Neural cell (in vitro differentiated cells): ENCODE data around the gene GPR150. TPM values are rescaled to one million over a fixed set of nuclear protein-coding genes. Genes with fewer than 3 reads are reported as not detected.

Experiments
- H2AFZ ChIP-seq: fragments of 200-600, 300-800 bp; sonication (generic), shearing (Covaris generic); 2 replicates; pipeline ENCODE4 v1.6.0; 2014; ENCODE audit warnings: low read depth, mild to moderate bottlenecking, antibody characterized with exemption, low read length, moderate library complexity
- H3F3A ChIP-seq: fragments of 200-600 bp; shearing (Covaris generic); 2 replicates; pipeline ENCODE4 v1.6.1; 2016; ENCODE audit warnings: mild to moderate bottlenecking, moderate library complexity, mixed read lengths, antibody characterized with exemption, low read length; ENCODE audit not compliant: insufficient read depth, poor library complexity, severe bottlenecking
- H3K27ac ChIP-seq: fragments of 200-600, 300-800 bp; sonication (generic), shearing (Covaris generic); 2 replicates; pipeline ENCODE4 v1.5.1; 2014; ENCODE audit warnings: mild to moderate bottlenecking, low read length, moderate library complexity
- H3K27me3 ChIP-seq: fragments of 300-800, 200-600 bp; sonication (generic), shearing (Covaris generic); 2 replicates; pipeline ENCODE4 v1.6.0; 2014; ENCODE audit warnings: mild to moderate bottlenecking, low read depth, low read length, moderate library complexity; ENCODE audit not compliant: insufficient read depth
- H3K36me3 ChIP-seq: fragments of 300-800, 200-600 bp; sonication (generic), shearing (Covaris generic); 2 replicates; pipeline ENCODE4 v1.5.1; 2014; ENCODE audit warnings: mild to moderate bottlenecking, antibody characterized with exemption, low read length, moderate library complexity; ENCODE audit not compliant: insufficient read depth
- H3K4me2 ChIP-seq: fragments of 300-800, 200-600 bp; sonication (generic), shearing (Covaris generic); 2 replicates; pipeline ENCODE4 v1.6.0; 2014; ENCODE audit warnings: mild to moderate bottlenecking, low read length
- H3K4me3 ChIP-seq: fragments of 300-800, 200-600 bp; sonication (generic), shearing (Covaris generic); 2 replicates; pipeline ENCODE4 v1.5.1; 2014; ENCODE audit warnings: mild to moderate bottlenecking, low read length, moderate library complexity
- H3K79me2 ChIP-seq: fragments of 200-600 bp; shearing (Covaris generic); replicated peaks from 2 replicates; pipeline ENCODE4 v1.6.0; 2014; ENCODE audit warnings: mild to moderate bottlenecking, low read length, moderate library complexity; ENCODE audit not compliant: insufficient read depth
- H3K9ac ChIP-seq: fragments of 300-800, 200-600 bp; sonication (generic), shearing (Covaris generic); 2 replicates; pipeline ENCODE4 v1.6.1; 2016; ENCODE audit warnings: mild to moderate bottlenecking, low read length, mixed read lengths
- H3K9me2 ChIP-seq: fragments of 200-600 bp; shearing (Covaris generic); 2 replicates; pipeline ENCODE4 v1.6.1; 2016; ENCODE audit warnings: mild to moderate bottlenecking, low read length, mixed read lengths; ENCODE audit not compliant: insufficient read depth
- H3K9me3 ChIP-seq: fragments of 200-600, 300-800 bp; sonication (generic), shearing (Covaris generic); 2 replicates; pipeline ENCODE4 v1.6.1; 2016; ENCODE audit warnings: mild to moderate bottlenecking, mixed run types, low read length, moderate library complexity, mixed read lengths
- H4K20me1 ChIP-seq: fragments of 200-600 bp; shearing (Covaris generic); 2 replicates; pipeline ENCODE4 v1.6.1; 2016; ENCODE audit warnings: mild to moderate bottlenecking, mixed run types; ENCODE audit not compliant: insufficient read depth
- CTCF ChIP-seq: fragments of 450-650 bp; IDR thresholded peaks from 2 replicates; pipeline ENCODE4 v1.5.1; 2014; ENCODE audit warnings: antibody characterized with exemption, mild to moderate bottlenecking, moderate library complexity; ENCODE audit not compliant: poor library complexity, severe bottlenecking
- EP300 ChIP-seq: fragments of 450-650 bp; conservative IDR thresholded peaks from 2 replicates; pipeline ENCODE4 v1.6.1; 2014; ENCODE audit warnings: antibody characterized with exemption, mild to moderate bottlenecking, moderate library complexity; ENCODE audit not compliant: poor library complexity, severe bottlenecking
- EZH2 ChIP-seq: fragments of 200-600, 300-800 bp; shearing (Covaris generic), sonication (generic); IDR thresholded peaks from 2 replicates; pipeline ENCODE4 v1.6.1; 2014; ENCODE audit warnings: antibody characterized with exemption, low read length, borderline replicate concordance, mild to moderate bottlenecking; ENCODE audit not compliant: insufficient read depth, poor library complexity, severe bottlenecking
- MXI1 ChIP-seq: fragments of 450-650 bp; conservative IDR thresholded peaks from 2 replicates; pipeline ENCODE4 v1.6.1; 2014; ENCODE audit warnings: antibody characterized with exemption, mild to moderate bottlenecking; ENCODE audit not compliant: poor library complexity, severe bottlenecking
- POLR2AphosphoS5 ChIP-seq: IDR thresholded peaks from 2 replicates; pipeline ENCODE4 v1.6.1; 2012
- RAD21 ChIP-seq: fragments of 450-650 bp; conservative IDR thresholded peaks from 2 replicates; pipeline ENCODE4 v1.6.1; 2014; ENCODE audit warnings: antibody characterized with exemption, mild to moderate bottlenecking, moderate library complexity
- SMC3 ChIP-seq: fragments of 450-650 bp; conservative IDR thresholded peaks from 2 replicates; pipeline ENCODE4 v1.6.1; 2014; ENCODE audit warnings: antibody characterized with exemption, mild to moderate bottlenecking, moderate library complexity; ENCODE audit not compliant: poor library complexity
- TAF1 ChIP-seq: IDR thresholded peaks from 2 replicates; pipeline ENCODE4 v1.6.1; 2012; ENCODE audit warnings: low read depth
- polyA plus RNA-seq: library from polyadenylated mRNA; depleted of rRNA; stranded (reverse); fragments of >200 nt; gene quantifications from 2 replicates; pipeline ENCODE4 v1.2.3, GENCODE V29; 2014
- TF ChIP-seq, protein P1 (sequence below): IDR thresholded peaks from 2 replicates; pipeline ENCODE4 v1.6.1; 2012; ENCODE audit warnings: borderline replicate concordance

GPR150 gene
- polyA plus RNA-seq, 1 donor from 2014 or later: not detected

- Histone ChIP-seq H3K4me2 (no peak overlapping the region), H2AFZ (no peak overlapping the region)
These were observed 49.7 kb downstream of the GPR150 start for GRCh38 chr5:95669540-95669939.

DNA sequence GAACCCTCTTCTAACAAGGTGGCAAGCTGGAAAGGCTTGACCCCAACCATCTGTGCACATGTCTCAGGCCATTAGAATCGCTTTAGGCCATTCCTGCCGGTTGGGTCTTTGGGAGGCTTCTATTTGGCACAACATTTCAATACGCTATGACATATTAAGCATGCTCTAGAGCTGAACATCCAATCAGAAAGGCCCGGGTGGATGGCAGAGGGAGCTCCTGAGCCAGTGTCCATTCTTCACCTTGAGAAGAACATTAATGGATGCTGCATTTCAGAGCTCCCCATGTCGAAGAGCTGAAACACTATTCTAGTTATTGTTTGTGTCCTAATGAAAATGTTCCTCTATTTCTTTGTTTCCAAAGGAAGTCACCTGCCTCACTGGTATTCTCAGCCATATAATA, 50.1 kb downstream of the GPR150 start:
- Histone ChIP-seq H3K4me2 (no peak overlapping the region), H3K9ac (no peak overlapping the region), H3K9me2 (no peaks in the 10 kb centered on the region), H3F3A (no peaks in the 10 kb centered on the region), H3K9me3 (no peaks in the 10 kb centered on the region), H3K79me2 (no peaks in the 10 kb centered on the region), H3K4me3 (no peak overlapping the region), H3K27me3 (no peaks in the 10 kb centered on the region), H3K36me3 (no peaks in the 10 kb centered on the region), H3K27ac (no peak overlapping the region), H4K20me1 (no peaks in the 10 kb centered on the region), H2AFZ (no peak overlapping the region)
- TF ChIP-seq, protein P1, sequence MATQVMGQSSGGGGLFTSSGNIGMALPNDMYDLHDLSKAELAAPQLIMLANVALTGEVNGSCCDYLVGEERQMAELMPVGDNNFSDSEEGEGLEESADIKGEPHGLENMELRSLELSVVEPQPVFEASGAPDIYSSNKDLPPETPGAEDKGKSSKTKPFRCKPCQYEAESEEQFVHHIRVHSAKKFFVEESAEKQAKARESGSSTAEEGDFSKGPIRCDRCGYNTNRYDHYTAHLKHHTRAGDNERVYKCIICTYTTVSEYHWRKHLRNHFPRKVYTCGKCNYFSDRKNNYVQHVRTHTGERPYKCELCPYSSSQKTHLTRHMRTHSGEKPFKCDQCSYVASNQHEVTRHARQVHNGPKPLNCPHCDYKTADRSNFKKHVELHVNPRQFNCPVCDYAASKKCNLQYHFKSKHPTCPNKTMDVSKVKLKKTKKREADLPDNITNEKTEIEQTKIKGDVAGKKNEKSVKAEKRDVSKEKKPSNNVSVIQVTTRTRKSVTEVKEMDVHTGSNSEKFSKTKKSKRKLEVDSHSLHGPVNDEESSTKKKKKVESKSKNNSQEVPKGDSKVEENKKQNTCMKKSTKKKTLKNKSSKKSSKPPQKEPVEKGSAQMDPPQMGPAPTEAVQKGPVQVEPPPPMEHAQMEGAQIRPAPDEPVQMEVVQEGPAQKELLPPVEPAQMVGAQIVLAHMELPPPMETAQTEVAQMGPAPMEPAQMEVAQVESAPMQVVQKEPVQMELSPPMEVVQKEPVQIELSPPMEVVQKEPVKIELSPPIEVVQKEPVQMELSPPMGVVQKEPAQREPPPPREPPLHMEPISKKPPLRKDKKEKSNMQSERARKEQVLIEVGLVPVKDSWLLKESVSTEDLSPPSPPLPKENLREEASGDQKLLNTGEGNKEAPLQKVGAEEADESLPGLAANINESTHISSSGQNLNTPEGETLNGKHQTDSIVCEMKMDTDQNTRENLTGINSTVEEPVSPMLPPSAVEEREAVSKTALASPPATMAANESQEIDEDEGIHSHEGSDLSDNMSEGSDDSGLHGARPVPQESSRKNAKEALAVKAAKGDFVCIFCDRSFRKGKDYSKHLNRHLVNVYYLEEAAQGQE: no peak
- TF ChIP-seq MXI1: no peak
- TF ChIP-seq TAF1: no peak
- no peak for TF ChIP-seq CTCF
- TF ChIP-seq RAD21: no peak
- no peak for TF ChIP-seq EP300
- TF ChIP-seq SMC3: no peak
- TF ChIP-seq POLR2AphosphoS5: no peak
- TF ChIP-seq EZH2: no peak

More at GRCh38 chr5:95669540-95669939, 49.7 kb downstream of the GPR150 start:
- H3K27me3 ChIP-seq: no peaks in the 10 kb centered on the region
- H4K20me1 ChIP-seq: no peaks in the 10 kb centered on the region
- no peaks in the 10 kb centered on the region for H3F3A ChIP-seq
- no peak overlapping the region for H3K9ac ChIP-seq
- H3K27ac ChIP-seq: no peak overlapping the region
- H3K4me3 ChIP-seq: no peak overlapping the region
- H3K36me3 ChIP-seq: no peaks in the 10 kb centered on the region
- no peaks in the 10 kb centered on the region for H3K9me3 ChIP-seq
- H3K9me2 ChIP-seq: no peaks in the 10 kb centered on the region
- TF ChIP-seq, protein P1: no peak
- TF ChIP-seq EZH2: no peak
- TF ChIP-seq TAF1: no peak
- no peak for TF ChIP-seq EP300
- TF ChIP-seq POLR2AphosphoS5: no peak
- TF ChIP-seq SMC3: no peak
- no peak for TF ChIP-seq RAD21
- TF ChIP-seq MXI1: no peak
- TF ChIP-seq CTCF: no peak
- no peaks in the 10 kb centered on the region for H3K79me2 ChIP-seq
